Stimulated activated CD4-positive, alpha-beta T cell treated with anti-CD3 and anti-CD28 coated beads, Interleukin-12 subunit alpha, Interleukin-12 subunit beta, amount 100 ng/mL, for 24 hours (primary cell): ENCODE results near the gene STON2.
"Not testable (repeated sequence)": the region's sequence is repeated elsewhere in the genome, so short reads cannot be mapped to it uniquely, and the experiment has no call there.

Experiments
- DNase-seq, 2 experiments: peaks; one replicate each; pipeline ENCODE4 v3.0.0-alpha.2; 2020; ENCODE audit warnings: low read depth in 2 of 2

STON2 gene

GRCh38 chr14:81400202-81400678 lies at the start of gene STON2:
Gene STON2, minus strand, starts transcription at chr14:81400324. Its CDS starts 1,942 bp downstream, at chr14:81398382.
- peak in 1 of 2 experiments; percentile 4 for DNase-seq

- no peak for DNase-seq
Observed at GRCh38 chr14:81449576-81449975, 49.5 kb upstream of the STON2 start.

GRCh38 chr14:81449114-81449513 lies 49.0 kb upstream of the STON2 start:
- DNase-seq: no peak

- DNase-seq: no peak
Observed at GRCh38 chr14:81447021-81447764, 47.1 kb upstream of the STON2 start.

- DNase-seq: no peak
Observed at GRCh38 chr14:81446279-81447007, 46.3 kb upstream of the STON2 start.

- DNase-seq: no peak
Observed at GRCh38 chr14:81441626-81442134, 41.6 kb upstream of the STON2 start.

GRCh38 chr14:81440041-81440440 lies 39.9 kb upstream of the STON2 start:
- no peak for DNase-seq

GRCh38 chr14:81437244-81437643 lies 37.1 kb upstream of the STON2 start:
- no peak for DNase-seq

- DNase-seq: peak in 1 of 2 experiments; percentile 37
Observed at GRCh38 chr14:81436296-81437138, 36.4 kb upstream of the STON2 start.

- DNase-seq: no peak
Observed at GRCh38 chr14:81435391-81436295, 35.5 kb upstream of the STON2 start.

- no peak for DNase-seq
Observed at GRCh38 chr14:81435048-81435390, 34.9 kb upstream of the STON2 start.

GRCh38 chr14:81434230-81434629 lies 34.1 kb upstream of the STON2 start:
- no peak for DNase-seq

- no peak for DNase-seq
Observed at GRCh38 chr14:81433378-81433777, 33.3 kb upstream of the STON2 start.

- no peak for DNase-seq
Observed at GRCh38 chr14:81432219-81432661, 32.1 kb upstream of the STON2 start.

GRCh38 chr14:81430235-81430634 lies 30.1 kb upstream of the STON2 start:
- DNase-seq: no peak

- not testable (repeated sequence) for DNase-seq
Observed at GRCh38 chr14:81429749-81430148, 29.6 kb upstream of the STON2 start.

GRCh38 chr14:81429028-81429427 lies 28.9 kb upstream of the STON2 start:
- no peak for DNase-seq

GRCh38 chr14:81427348-81428058 lies 27.4 kb upstream of the STON2 start:
- DNase-seq: no peak

- no peak for DNase-seq
Observed at GRCh38 chr14:81423504-81423903, 23.4 kb upstream of the STON2 start.
